Endometrium (tissue), 2 donors: Measurements from ENCODE around the gene MBD1.
"Not testable (repeated sequence)": the region's sequence is repeated elsewhere in the genome, so short reads cannot be mapped to it uniquely, and the experiment has no call there.

Source experiments
- FAIRE-seq: peaks from 2 replicates; lab custom pipeline; 2012; peaks lifted over from hg19 to GRCh38; lab: Jason Lieb, UNC
- donor health status: control.
- donor health status: control.

Gene MBD1

GRCh38 chr18:50281295-50281971 is at the start of gene MBD1:
Gene MBD1, minus strand, starts transcription at chr18:50281523. Its CDS starts 1,531 bp downstream, at chr18:50279992.
- FAIRE-seq, result peak; percentile 97

- FAIRE-seq, result no peak
Observed at GRCh38 chr18:50330176-50330575, 48.9 kb upstream of the MBD1 start.

GRCh38 chr18:50327983-50328382 is 46.7 kb upstream of the MBD1 start:
- FAIRE-seq, result no peak

GRCh38 chr18:50320719-50321118 is 39.4 kb upstream of the MBD1 start:
- FAIRE-seq, result no peak

GRCh38 chr18:50315100-50315871 is 34.0 kb upstream of the MBD1 start:
- no peak for FAIRE-seq

GRCh38 chr18:50313873-50314460 is 32.6 kb upstream of the MBD1 start:
- no peak for FAIRE-seq

GRCh38 chr18:50313031-50313607 is 31.8 kb upstream of the MBD1 start:
- FAIRE-seq, result no peak

- no peak for FAIRE-seq
Observed at GRCh38 chr18:50312296-50313030, 31.1 kb upstream of the MBD1 start.

GRCh38 chr18:50311650-50312049 is 30.3 kb upstream of the MBD1 start:
- no peak for FAIRE-seq

GRCh38 chr18:50310080-50310479 is 28.8 kb upstream of the MBD1 start:
- no peak for FAIRE-seq

- FAIRE-seq, result not testable (repeated sequence)
Observed at GRCh38 chr18:50308851-50309250, 27.5 kb upstream of the MBD1 start.

GRCh38 chr18:50307738-50308470 is 26.6 kb upstream of the MBD1 start:
- FAIRE-seq, result peak; percentile 80

- FAIRE-seq, result no peak
Observed at GRCh38 chr18:50307400-50307737, 26.0 kb upstream of the MBD1 start.

- no peak for FAIRE-seq
Observed at GRCh38 chr18:50306944-50307343, 25.6 kb upstream of the MBD1 start.

GRCh38 chr18:50301074-50301473 is 19.8 kb upstream of the MBD1 start:
- no peak for FAIRE-seq

- no peak for FAIRE-seq
Observed at GRCh38 chr18:50299626-50300388, 18.5 kb upstream of the MBD1 start.

GRCh38 chr18:50298443-50299284 is 17.3 kb upstream of the MBD1 start:
- no peak for FAIRE-seq

GRCh38 chr18:50297621-50298442 is 16.5 kb upstream of the MBD1 start:
- peak; percentile 72 for FAIRE-seq

- no peak for FAIRE-seq
Observed at GRCh38 chr18:50293039-50293438, 11.7 kb upstream of the MBD1 start.
